Measurements from ENCODE around the gene KLK10.

GRCh38 chr19:51015691-51016267, 3.7 kb downstream of the KLK10 start:
- TF ChIP-seq CTCF (IDR thresholded peaks at IDR 0.05) (no peak), POLR2A (IDR thresholded peaks at IDR 0.05) (no peak)

Data from thyroid gland (tissue), 4 donors.